Liver (tissue), 3 donors: ENCODE results near the gene SMPDL3B.

Experiments
- CTCF ChIP-seq: fragments of 150-350 bp; IDR thresholded peaks from 2 replicates; pipeline ENCODE4 v1.5.1; 2017; ENCODE audit warnings: improper control_type of control experiment, low read depth, low read length; ENCODE audit not compliant: missing input control
- EGR1 ChIP-seq, 2 donors: IDR thresholded peaks; 2 replicates each; pipeline ENCODE4 v1.6.1; 2016 to 2018; ENCODE audit warnings: antibody characterized with exemption in 2 of 2, low read depth in 2 of 2
- FOXA1 ChIP-seq: IDR thresholded peaks from 2 replicates; pipeline ENCODE4 v1.6.1; 2016; ENCODE audit warnings: antibody characterized with exemption
- GABPA ChIP-seq, 2 donors: IDR thresholded peaks in 1 of 2; conservative IDR thresholded peaks in 1 of 2; 2 replicates each; pipeline ENCODE4 v1.6.1; 2016; ENCODE audit warnings: antibody characterized with exemption in 2 of 2, mild to moderate bottlenecking in 1 of 2, moderate library complexity in 1 of 2
- HNF4A ChIP-seq, 2 donors: conservative IDR thresholded peaks; 2 replicates each; pipeline ENCODE4 v1.6.1; 2016; ENCODE audit warnings: antibody characterized with exemption in 2 of 2, mild to moderate bottlenecking in 2 of 2
- JUND ChIP-seq, 2 donors: IDR thresholded peaks; 2 replicates each; pipeline ENCODE4 v1.6.1; 2016; ENCODE audit warnings: antibody characterized with exemption in 2 of 2
- NR2F2 ChIP-seq: IDR thresholded peaks from 2 replicates; pipeline ENCODE4 v1.6.1; 2016; ENCODE audit warnings: antibody characterized with exemption
- RAD21 ChIP-seq, 2 donors: IDR thresholded peaks; 2 replicates each; pipeline ENCODE4 v1.6.1; 2016; ENCODE audit warnings: antibody characterized with exemption in 2 of 2, mild to moderate bottlenecking in 2 of 2
- SP1 ChIP-seq: IDR thresholded peaks from 2 replicates; pipeline ENCODE4 v1.6.1; 2018; ENCODE audit warnings: antibody characterized with exemption, mild to moderate bottlenecking
- TAF1 ChIP-seq: conservative IDR thresholded peaks from 2 replicates; pipeline ENCODE4 v1.6.1; 2016; ENCODE audit warnings: antibody characterized with exemption, mild to moderate bottlenecking
- YY1 ChIP-seq: IDR thresholded peaks from 2 replicates; pipeline ENCODE4 v1.6.1; 2016; ENCODE audit warnings: antibody characterized with exemption, mild to moderate bottlenecking
- ZBTB33 ChIP-seq: IDR thresholded peaks from 2 replicates; pipeline ENCODE4 v1.6.1; 2016; ENCODE audit warnings: antibody characterized with exemption
- TF ChIP-seq, protein P1 (sequence below): IDR thresholded peaks from 2 replicates; pipeline ENCODE4 v1.6.1; 2016; ENCODE audit warnings: antibody characterized with exemption
- TF ChIP-seq, protein P2 (sequence below): IDR thresholded peaks from 2 replicates; pipeline ENCODE4 v1.6.1; 2016; ENCODE audit warnings: antibody characterized with exemption, mild to moderate bottlenecking
- donor health status: healthy.
- donor health status: healthy.

- TF ChIP-seq CTCF: no peak
- no peak for TF ChIP-seq TAF1
- TF ChIP-seq SP1: no peak
- no peak for TF ChIP-seq JUND (IDR thresholded peaks at IDR 0.05)
- TF ChIP-seq, protein P1, sequence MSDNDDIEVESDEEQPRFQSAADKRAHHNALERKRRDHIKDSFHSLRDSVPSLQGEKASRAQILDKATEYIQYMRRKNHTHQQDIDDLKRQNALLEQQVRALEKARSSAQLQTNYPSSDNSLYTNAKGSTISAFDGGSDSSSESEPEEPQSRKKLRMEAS: no peak
- TF ChIP-seq YY1: no peak
- TF ChIP-seq, protein P2, sequence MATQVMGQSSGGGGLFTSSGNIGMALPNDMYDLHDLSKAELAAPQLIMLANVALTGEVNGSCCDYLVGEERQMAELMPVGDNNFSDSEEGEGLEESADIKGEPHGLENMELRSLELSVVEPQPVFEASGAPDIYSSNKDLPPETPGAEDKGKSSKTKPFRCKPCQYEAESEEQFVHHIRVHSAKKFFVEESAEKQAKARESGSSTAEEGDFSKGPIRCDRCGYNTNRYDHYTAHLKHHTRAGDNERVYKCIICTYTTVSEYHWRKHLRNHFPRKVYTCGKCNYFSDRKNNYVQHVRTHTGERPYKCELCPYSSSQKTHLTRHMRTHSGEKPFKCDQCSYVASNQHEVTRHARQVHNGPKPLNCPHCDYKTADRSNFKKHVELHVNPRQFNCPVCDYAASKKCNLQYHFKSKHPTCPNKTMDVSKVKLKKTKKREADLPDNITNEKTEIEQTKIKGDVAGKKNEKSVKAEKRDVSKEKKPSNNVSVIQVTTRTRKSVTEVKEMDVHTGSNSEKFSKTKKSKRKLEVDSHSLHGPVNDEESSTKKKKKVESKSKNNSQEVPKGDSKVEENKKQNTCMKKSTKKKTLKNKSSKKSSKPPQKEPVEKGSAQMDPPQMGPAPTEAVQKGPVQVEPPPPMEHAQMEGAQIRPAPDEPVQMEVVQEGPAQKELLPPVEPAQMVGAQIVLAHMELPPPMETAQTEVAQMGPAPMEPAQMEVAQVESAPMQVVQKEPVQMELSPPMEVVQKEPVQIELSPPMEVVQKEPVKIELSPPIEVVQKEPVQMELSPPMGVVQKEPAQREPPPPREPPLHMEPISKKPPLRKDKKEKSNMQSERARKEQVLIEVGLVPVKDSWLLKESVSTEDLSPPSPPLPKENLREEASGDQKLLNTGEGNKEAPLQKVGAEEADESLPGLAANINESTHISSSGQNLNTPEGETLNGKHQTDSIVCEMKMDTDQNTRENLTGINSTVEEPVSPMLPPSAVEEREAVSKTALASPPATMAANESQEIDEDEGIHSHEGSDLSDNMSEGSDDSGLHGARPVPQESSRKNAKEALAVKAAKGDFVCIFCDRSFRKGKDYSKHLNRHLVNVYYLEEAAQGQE: no peak
- TF ChIP-seq EGR1 (IDR thresholded peaks at IDR 0.05; ENCODE audit: low read depth in 2 of 2): no peak
- no peak for TF ChIP-seq RAD21 (IDR thresholded peaks at IDR 0.05)
- no peak for TF ChIP-seq GABPA (IDR thresholded peaks at IDR 0.05 in 1 of 2, conservative IDR thresholded peaks at IDR 0.05 in 1 of 2)
- TF ChIP-seq HNF4A (conservative IDR thresholded peaks at IDR 0.05): no peak
- no peak for TF ChIP-seq NR2F2
- no peak for TF ChIP-seq ZBTB33
- TF ChIP-seq FOXA1: no peak
Measured at GRCh38 chr1:27936370-27936769, 1.6 kb downstream of the SMPDL3B start.
